Fibroblast of lung (primary cell): ENCODE measurements around the gene EXOC6. TPM values are rescaled to one million over a fixed set of nuclear protein-coding genes. Genes with fewer than 3 reads are reported as not detected.

Experiments used
- DNase-seq, 2 donors: peaks; one replicate each; pipeline versions ENCODE4 v3.0.0 to v3.0.0-alpha.2; 2010; ENCODE audit warnings: low read depth in 2 of 2
- H2AFZ ChIP-seq: 2 replicates; pipeline ENCODE4 v1.5.1; 2012; ENCODE audit warnings: low read length, control low read depth, inconsistent platforms
- H3K27ac ChIP-seq: 2 replicates; pipeline ENCODE4 v1.5.1; 2011; ENCODE audit warnings: low read length, control low read depth; ENCODE audit not compliant: insufficient read depth
- H3K27me3 ChIP-seq: 2 replicates; pipeline ENCODE4 v1.5.1; 2011; ENCODE audit warnings: mild to moderate bottlenecking, low read length; ENCODE audit not compliant: control insufficient read depth, insufficient read depth
- H3K36me3 ChIP-seq: 2 replicates; pipeline ENCODE4 v1.5.1; 2011; ENCODE audit warnings: low read length; ENCODE audit not compliant: control insufficient read depth, insufficient read depth
- H3K4me1 ChIP-seq: 2 replicates; pipeline ENCODE4 v1.5.1; 2011; ENCODE audit warnings: low read length; ENCODE audit not compliant: control insufficient read depth, insufficient read depth; ENCODE audit errors: extremely low read depth
- H3K4me2 ChIP-seq: 2 replicates; pipeline ENCODE4 v1.5.1; 2011; ENCODE audit warnings: low read length, control low read depth; ENCODE audit not compliant: insufficient read depth; ENCODE audit errors: extremely low read depth
- H3K4me3 ChIP-seq, 4 experiments: fragments of 200-600 bp in 1 of 4; sonication (generic) in 1 of 4; replicated peaks in 1 of 4; 2 replicates each; pipeline ENCODE4 v1.5.1; 2011 to 2016; ENCODE audit warnings: low read length in 4 of 4, low read depth in 3 of 4, mild to moderate bottlenecking in 3 of 4, control low read depth in 2 of 4, inconsistent platforms in 1 of 4, mixed read lengths in 1 of 4; ENCODE audit not compliant: insufficient read depth in 1 of 4; ENCODE audit errors: control extremely low read depth in 1 of 4
- H3K79me2 ChIP-seq: 2 replicates; pipeline ENCODE4 v1.5.1; 2012; ENCODE audit warnings: mild to moderate bottlenecking, low read length, inconsistent platforms; ENCODE audit not compliant: control insufficient read depth, insufficient read depth
- H3K9ac ChIP-seq: 2 replicates; pipeline ENCODE4 v1.5.1; 2011; ENCODE audit warnings: mild to moderate bottlenecking, low read length, control low read depth; ENCODE audit not compliant: insufficient read depth
- H3K9me3 ChIP-seq: 2 replicates; pipeline ENCODE4 v1.5.1; 2012; ENCODE audit warnings: low read depth, low read length; ENCODE audit not compliant: control insufficient read depth, insufficient read depth
- H4K20me1 ChIP-seq: 2 replicates; pipeline ENCODE4 v1.5.1; 2011; ENCODE audit warnings: low read length; ENCODE audit not compliant: control insufficient read depth, insufficient read depth; ENCODE audit errors: extremely low read depth
- EZH2 ChIP-seq: IDR thresholded peaks from 2 replicates; pipeline ENCODE4 v1.5.1; 2012; ENCODE audit warnings: low read length, control low read depth, mild to moderate bottlenecking; ENCODE audit errors: missing control alignments
- polyA plus RNA-seq, 2 donors: library from polyadenylated mRNA; depleted of rRNA in 1 of 2; stranded (reverse) in 1 of 2; unstranded in 1 of 2; fragments of >200 nt; gene quantifications; 2 replicates each; pipeline ENCODE4 v1.2.1, GENCODE V29; 2011 to 2012; ENCODE audit warnings: missing spikeins in 1 of 2
- total RNA-seq: library from RNA; depleted of rRNA; stranded (reverse); fragments of >200 nt; gene quantifications from 2 replicates; pipeline ENCODE4 v1.2.1, GENCODE V29; 2014
- TF ChIP-seq, protein P1 (sequence below), 2 donors: IDR thresholded peaks in 1 of 2; conservative IDR thresholded peaks in 1 of 2; 1 replicate in 1 of 2; 2 replicates in 1 of 2; pipeline ENCODE4 v1.5.1; 2011 to 2012; ENCODE audit warnings: low read length in 2 of 2, control low read depth in 1 of 2, inconsistent platforms in 1 of 2, low read depth in 1 of 2, mild to moderate bottlenecking in 1 of 2

The EXOC6 gene
- total and polyA plus RNA-seq, 2 donors (not counting 1 experiment from before 2014, with no cell fraction given), result 6.2 to 9.2 TPM

GRCh38 chr10:93039721-93040120 is 191.4 kb downstream of the EXOC6 start:
- DNase-seq, result peak; percentile 25 to 59
- H3K9me3 ChIP-seq, result no peaks in the 10 kb centered on the region
- no peak overlapping the region for H3K27ac ChIP-seq
- H3K4me2 ChIP-seq, result no peak overlapping the region
- no peak overlapping the region for H3K9ac ChIP-seq
- no peaks in the 10 kb centered on the region for H4K20me1 ChIP-seq
- no peaks in the 10 kb centered on the region for H3K79me2 ChIP-seq
- no peaks in the 10 kb centered on the region for H3K36me3 ChIP-seq
- H3K4me3 ChIP-seq, result no peak overlapping the region
- H3K4me1 ChIP-seq, result no peaks in the 10 kb centered on the region
- H2AFZ ChIP-seq, result no peak overlapping the region
- no peaks in the 10 kb centered on the region for H3K27me3 ChIP-seq
- TF ChIP-seq EZH2, result no peak
- TF ChIP-seq, protein P1, sequence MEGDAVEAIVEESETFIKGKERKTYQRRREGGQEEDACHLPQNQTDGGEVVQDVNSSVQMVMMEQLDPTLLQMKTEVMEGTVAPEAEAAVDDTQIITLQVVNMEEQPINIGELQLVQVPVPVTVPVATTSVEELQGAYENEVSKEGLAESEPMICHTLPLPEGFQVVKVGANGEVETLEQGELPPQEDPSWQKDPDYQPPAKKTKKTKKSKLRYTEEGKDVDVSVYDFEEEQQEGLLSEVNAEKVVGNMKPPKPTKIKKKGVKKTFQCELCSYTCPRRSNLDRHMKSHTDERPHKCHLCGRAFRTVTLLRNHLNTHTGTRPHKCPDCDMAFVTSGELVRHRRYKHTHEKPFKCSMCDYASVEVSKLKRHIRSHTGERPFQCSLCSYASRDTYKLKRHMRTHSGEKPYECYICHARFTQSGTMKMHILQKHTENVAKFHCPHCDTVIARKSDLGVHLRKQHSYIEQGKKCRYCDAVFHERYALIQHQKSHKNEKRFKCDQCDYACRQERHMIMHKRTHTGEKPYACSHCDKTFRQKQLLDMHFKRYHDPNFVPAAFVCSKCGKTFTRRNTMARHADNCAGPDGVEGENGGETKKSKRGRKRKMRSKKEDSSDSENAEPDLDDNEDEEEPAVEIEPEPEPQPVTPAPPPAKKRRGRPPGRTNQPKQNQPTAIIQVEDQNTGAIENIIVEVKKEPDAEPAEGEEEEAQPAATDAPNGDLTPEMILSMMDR (conservative IDR thresholded peaks at IDR 0.05 in 1 of 2, IDR thresholded peaks at IDR 0.05 in 1 of 2; ENCODE audit: low read depth in 1 of 2, low read length in 2 of 2), result peak; percentile 71 to 72

DNA sequence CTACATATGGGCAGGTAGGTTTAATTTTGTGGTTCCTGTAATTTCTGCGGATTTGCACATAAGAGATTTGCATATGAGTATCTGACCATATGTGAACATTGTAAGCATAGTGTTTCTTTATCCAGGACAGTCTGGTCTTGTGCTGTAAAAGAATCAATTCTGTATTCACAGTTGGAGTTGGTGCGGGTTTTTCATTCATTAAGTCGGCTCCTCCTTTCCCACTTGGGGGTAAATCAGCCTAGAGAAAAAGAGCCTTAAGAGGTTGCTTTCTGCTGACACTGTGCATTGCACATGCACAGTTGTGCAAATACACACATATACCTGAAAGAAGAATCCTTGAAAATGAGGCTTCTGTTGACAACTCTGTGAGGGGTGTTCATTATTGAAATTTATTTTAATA is 206.2 kb downstream of the EXOC6 start:
- no peak overlapping the region for H3K4me3 ChIP-seq
- no peaks in the 10 kb centered on the region for H4K20me1 ChIP-seq
- no peak overlapping the region for H3K27ac ChIP-seq
- H3K4me1 ChIP-seq, result no peaks in the 10 kb centered on the region
- H3K27me3 ChIP-seq, result no peaks in the 10 kb centered on the region
- H2AFZ ChIP-seq, result no peak overlapping the region
- no peak for TF ChIP-seq EZH2
- TF ChIP-seq, protein P1 (conservative IDR thresholded peaks at IDR 0.05 in 1 of 2, IDR thresholded peaks at IDR 0.05 in 1 of 2; ENCODE audit: low read depth in 1 of 2, low read length in 2 of 2), result no peak
- no peaks in the 10 kb centered on the region for H3K36me3 ChIP-seq
- no peak overlapping the region for H3K4me2 ChIP-seq
- no peaks in the 10 kb centered on the region for H3K9me3 ChIP-seq
- no peaks in the 10 kb centered on the region for H3K79me2 ChIP-seq
- no peak for DNase-seq
- H3K9ac ChIP-seq, result no peak overlapping the region

GRCh38 chr10:93058139-93058538 is 209.8 kb downstream of the EXOC6 start:
- H3K4me2 ChIP-seq, result no peak overlapping the region
- no peaks in the 10 kb centered on the region for H3K9me3 ChIP-seq
- TF ChIP-seq EZH2, result no peak
- TF ChIP-seq, protein P1 (conservative IDR thresholded peaks at IDR 0.05 in 1 of 2, IDR thresholded peaks at IDR 0.05 in 1 of 2; ENCODE audit: low read depth in 1 of 2, low read length in 2 of 2), result no peak
- peaks cover 18% of the 10 kb centered on the region for H3K27me3 ChIP-seq
- H3K4me1 ChIP-seq, result no peaks in the 10 kb centered on the region
- H3K36me3 ChIP-seq, result no peaks in the 10 kb centered on the region
- H3K9ac ChIP-seq, result no peak overlapping the region
- H3K4me3 ChIP-seq, result no peak overlapping the region
- no peaks in the 10 kb centered on the region for H3K79me2 ChIP-seq
- no peak overlapping the region for H3K27ac ChIP-seq
- no peak for DNase-seq
- no peaks in the 10 kb centered on the region for H4K20me1 ChIP-seq
- H2AFZ ChIP-seq, result no peak overlapping the region
